Measurements from ENCODE around the gene METTL1. TPM values are rescaled to one million over a fixed set of nuclear protein-coding genes. Genes with fewer than 3 reads are reported as not detected.
A peak's percentile ranks its signal among the peaks of the same experiment; 100 is the strongest.

METTL1 gene
- total RNA-seq, 1 donor from 2014 or later = 10.6 TPM

DNA sequence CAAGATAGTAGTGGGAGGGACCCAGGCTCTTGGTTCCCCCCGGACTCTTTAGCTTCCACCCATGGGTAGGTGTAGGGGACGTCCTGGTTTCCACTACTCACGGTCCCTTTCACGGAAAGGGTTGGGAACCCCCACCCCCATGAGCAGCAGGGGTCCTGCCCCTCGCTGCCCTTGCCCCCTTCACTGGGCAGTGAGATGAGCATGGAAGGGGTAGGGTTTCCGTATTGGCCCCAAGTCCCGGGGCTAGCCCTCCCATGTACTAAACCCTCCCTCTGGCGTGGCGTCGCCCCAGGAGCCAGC lies 46.1 kb downstream of the METTL1 start:
- TF ChIP-seq, protein P1, sequence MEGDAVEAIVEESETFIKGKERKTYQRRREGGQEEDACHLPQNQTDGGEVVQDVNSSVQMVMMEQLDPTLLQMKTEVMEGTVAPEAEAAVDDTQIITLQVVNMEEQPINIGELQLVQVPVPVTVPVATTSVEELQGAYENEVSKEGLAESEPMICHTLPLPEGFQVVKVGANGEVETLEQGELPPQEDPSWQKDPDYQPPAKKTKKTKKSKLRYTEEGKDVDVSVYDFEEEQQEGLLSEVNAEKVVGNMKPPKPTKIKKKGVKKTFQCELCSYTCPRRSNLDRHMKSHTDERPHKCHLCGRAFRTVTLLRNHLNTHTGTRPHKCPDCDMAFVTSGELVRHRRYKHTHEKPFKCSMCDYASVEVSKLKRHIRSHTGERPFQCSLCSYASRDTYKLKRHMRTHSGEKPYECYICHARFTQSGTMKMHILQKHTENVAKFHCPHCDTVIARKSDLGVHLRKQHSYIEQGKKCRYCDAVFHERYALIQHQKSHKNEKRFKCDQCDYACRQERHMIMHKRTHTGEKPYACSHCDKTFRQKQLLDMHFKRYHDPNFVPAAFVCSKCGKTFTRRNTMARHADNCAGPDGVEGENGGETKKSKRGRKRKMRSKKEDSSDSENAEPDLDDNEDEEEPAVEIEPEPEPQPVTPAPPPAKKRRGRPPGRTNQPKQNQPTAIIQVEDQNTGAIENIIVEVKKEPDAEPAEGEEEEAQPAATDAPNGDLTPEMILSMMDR (IDR thresholded peaks at IDR 0.05; ENCODE audit: unreplicated experiment) = no peak

DNA sequence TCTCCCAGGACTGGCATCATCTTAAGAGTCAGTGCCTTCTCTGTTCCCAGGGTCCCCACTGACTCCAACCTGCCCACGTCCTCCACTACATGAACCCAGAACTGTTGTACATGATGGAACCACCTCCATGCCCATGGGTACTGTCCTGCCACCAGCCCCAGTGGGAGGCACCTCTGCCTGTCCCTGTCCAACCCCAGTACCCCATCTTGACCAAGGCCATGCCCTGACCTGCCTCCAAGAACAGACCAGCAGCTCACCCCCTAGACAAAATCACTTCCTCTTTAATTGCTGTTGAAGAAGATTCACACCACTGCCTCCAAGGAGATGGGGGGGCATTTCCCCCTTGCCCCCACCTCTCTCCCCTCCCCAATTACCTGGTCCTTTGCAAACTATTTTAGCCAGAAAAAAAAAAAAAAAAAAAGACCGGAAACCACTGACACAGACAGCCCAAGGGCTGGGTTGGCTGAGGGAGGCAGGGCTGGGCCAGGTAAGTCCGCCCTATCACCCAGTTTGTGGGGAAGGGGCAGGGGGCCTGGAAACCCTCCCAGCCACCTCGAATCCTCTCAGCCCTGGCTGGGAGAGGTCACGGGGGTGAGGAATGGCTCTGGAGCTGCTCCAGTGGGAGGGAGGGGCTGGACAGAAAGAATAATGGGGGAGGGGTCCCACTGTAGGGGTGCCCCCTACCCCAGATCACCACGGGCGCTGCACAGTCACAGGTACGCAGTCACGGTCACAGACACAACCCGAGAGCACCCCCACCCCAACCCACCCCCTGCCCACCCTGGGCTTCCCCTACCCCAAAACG lies 46.8 kb downstream of the METTL1 start:
- Mint-ChIP-seq H3K36me3 (ENCODE audit: low read depth, unreplicated experiment) (peaks cover 25% of the 10 kb centered on the region), H3K4me1 (ENCODE audit: unreplicated experiment) (peaks cover 20% of the 10 kb centered on the region), H3K27ac (ENCODE audit: unreplicated experiment) (no peak overlapping the region), H3K9me3 (ENCODE audit: unreplicated experiment) (peaks cover 5% of the 10 kb centered on the region), H3K27me3 (ENCODE audit: unreplicated experiment) (peaks cover 32% of the 10 kb centered on the region), H3K4me3 (ENCODE audit: unreplicated experiment) (peak overlapping the region; percentile 16)
- TF ChIP-seq, protein P1 (IDR thresholded peaks at IDR 0.05; ENCODE audit: unreplicated experiment) = no peak
- DNase-seq (ENCODE audit: low spot score) = no peak

More for the DNA sequence above, 46.1 kb downstream of the METTL1 start:
- Mint-ChIP-seq H3K4me1 (ENCODE audit: unreplicated experiment) (peaks cover 19% of the 10 kb centered on the region), H3K4me3 (ENCODE audit: unreplicated experiment) (no peak overlapping the region), H3K27ac (ENCODE audit: unreplicated experiment) (no peak overlapping the region), H3K9me3 (ENCODE audit: unreplicated experiment) (peaks cover 5% of the 10 kb centered on the region), H3K27me3 (ENCODE audit: unreplicated experiment) (peaks cover 38% of the 10 kb centered on the region), H3K36me3 (ENCODE audit: low read depth, unreplicated experiment) (peaks cover 25% of the 10 kb centered on the region)
- DNase-seq (ENCODE audit: low spot score) = no peak

DNA sequence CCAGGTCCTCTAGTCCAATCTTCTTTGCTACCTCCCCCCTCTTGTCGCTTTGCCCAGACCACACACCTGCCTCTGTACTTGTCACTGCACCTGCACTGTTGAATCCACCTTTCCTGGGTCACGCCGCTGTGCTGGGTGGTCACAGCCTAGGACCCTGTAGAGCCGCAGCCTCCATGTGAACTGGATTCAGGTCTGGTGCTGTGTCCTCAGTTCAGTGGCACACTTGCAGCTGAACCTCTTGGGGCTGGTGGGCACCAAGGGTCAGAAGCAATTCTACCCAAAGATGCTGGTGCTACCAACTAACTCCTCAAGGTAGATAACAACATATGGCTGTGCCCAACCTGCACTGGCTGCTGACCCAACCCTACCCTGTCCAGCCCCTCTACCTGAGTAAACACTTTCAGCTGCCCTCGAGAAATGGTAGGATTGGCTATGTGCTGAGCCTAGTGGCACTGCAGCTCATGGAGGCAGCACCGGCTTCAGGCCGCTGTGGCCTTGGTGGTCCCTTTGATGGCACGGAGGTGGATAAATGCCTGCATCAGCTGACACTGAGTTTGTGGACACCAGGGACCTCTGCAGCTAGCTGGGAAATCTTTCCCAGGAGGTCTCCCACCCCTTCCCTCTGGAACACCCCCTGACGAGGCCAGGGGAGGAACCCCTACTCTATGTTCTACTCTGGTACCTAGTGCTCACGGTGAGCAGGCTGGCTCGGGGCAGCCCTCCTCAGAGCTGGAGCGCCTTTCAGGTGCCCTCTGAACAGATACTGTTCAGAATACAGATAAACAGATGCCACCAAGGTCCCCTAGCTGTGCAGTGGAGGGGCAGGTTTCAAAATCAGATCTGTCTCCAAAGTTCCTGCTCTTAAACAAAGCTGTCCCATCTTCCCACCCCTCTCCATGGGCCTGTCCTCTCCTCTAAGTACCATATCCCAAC lies 47.6 kb downstream of the METTL1 start:
- H3K4me1 Mint-ChIP-seq (ENCODE audit: unreplicated experiment) = peaks cover 25% of the 10 kb centered on the region
- peaks cover 5% of the 10 kb centered on the region for H3K9me3 Mint-ChIP-seq (ENCODE audit: unreplicated experiment)
- peak overlapping the region; percentile 16 for H3K4me3 Mint-ChIP-seq (ENCODE audit: unreplicated experiment)
- DNase-seq (ENCODE audit: low spot score) = no peak
- no peak overlapping the region for H3K27ac Mint-ChIP-seq (ENCODE audit: unreplicated experiment)
- peaks cover 29% of the 10 kb centered on the region for H3K27me3 Mint-ChIP-seq (ENCODE audit: unreplicated experiment)
- TF ChIP-seq, protein P1 (IDR thresholded peaks at IDR 0.05; ENCODE audit: unreplicated experiment) = no peak
- H3K36me3 Mint-ChIP-seq (ENCODE audit: low read depth, unreplicated experiment) = peaks cover 33% of the 10 kb centered on the region

GRCh38 chr12:57723630-57723962 lies 48.3 kb downstream of the METTL1 start:
- no peak for DNase-seq (ENCODE audit: low spot score)
- TF ChIP-seq, protein P1 (IDR thresholded peaks at IDR 0.05; ENCODE audit: unreplicated experiment) = no peak

More at GRCh38 chr12:57723630-57723962, 48.3 kb downstream of the METTL1 start:
- H3K9me3 Mint-ChIP-seq (ENCODE audit: unreplicated experiment) = peaks cover 5% of the 10 kb centered on the region
- peak overlapping the region; percentile 7 for H3K4me3 Mint-ChIP-seq (ENCODE audit: unreplicated experiment)
- peaks cover 25% of the 10 kb centered on the region for H3K4me1 Mint-ChIP-seq (ENCODE audit: unreplicated experiment)
- H3K36me3 Mint-ChIP-seq (ENCODE audit: low read depth, unreplicated experiment) = peaks cover 40% of the 10 kb centered on the region
- H3K27me3 Mint-ChIP-seq (ENCODE audit: unreplicated experiment) = peaks cover 24% of the 10 kb centered on the region
- H3K27ac Mint-ChIP-seq (ENCODE audit: unreplicated experiment) = no peak overlapping the region

Measured in endothelial cell (in vitro differentiated cells).